GM21723 (cell line): Measurements from ENCODE around the gene NKAIN2.
"Not testable (repeated sequence)": the region's sequence is repeated elsewhere in the genome, so short reads cannot be mapped to it uniquely, and the experiment has no call there.

ENCODE experiments used
- ATAC-seq: cut with Tn5 transposase; IDR thresholded peaks from one replicate; pipeline ENCODE4 v1.9.1; 2021; ENCODE audit warnings: mild to moderate bottlenecking, moderate library complexity; ENCODE audit not compliant: unreplicated experiment

Gene NKAIN2

GRCh38 chr6:123888771-123889513 is 85.3 kb downstream of the NKAIN2 start:
- ATAC-seq: no peak

GRCh38 chr6:123895346-123895745 is 91.7 kb downstream of the NKAIN2 start:
- no peak for ATAC-seq

- ATAC-seq: no peak
Observed at GRCh38 chr6:123895806-123896205, 92.1 kb downstream of the NKAIN2 start.

- ATAC-seq: no peak
Observed at GRCh38 chr6:123896869-123897268, 93.2 kb downstream of the NKAIN2 start.

- no peak for ATAC-seq
Observed at GRCh38 chr6:123897965-123898364, 94.3 kb downstream of the NKAIN2 start.

DNA sequence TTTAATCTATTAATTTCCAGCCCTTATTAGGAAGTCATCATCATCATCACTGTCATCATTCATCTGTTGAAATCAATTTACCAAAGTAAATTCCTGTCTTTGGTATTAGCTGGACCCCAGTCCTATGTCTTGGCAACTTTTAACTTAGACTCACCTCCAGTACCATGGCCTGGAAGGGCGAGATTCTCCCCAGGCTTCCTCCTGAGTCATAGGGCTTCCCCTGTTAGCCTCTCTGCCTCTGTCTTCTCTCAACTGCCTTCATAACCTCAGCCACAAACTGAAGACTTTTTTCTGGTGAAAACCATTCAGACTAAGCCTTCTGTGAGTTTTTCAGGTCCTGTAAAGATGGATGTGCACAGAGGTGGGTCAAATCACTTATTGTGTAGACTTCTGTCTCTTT is 95.0 kb downstream of the NKAIN2 start:
- no peak for ATAC-seq

GRCh38 chr6:123899745-123900144 is 96.1 kb downstream of the NKAIN2 start:
- no peak for ATAC-seq

DNA sequence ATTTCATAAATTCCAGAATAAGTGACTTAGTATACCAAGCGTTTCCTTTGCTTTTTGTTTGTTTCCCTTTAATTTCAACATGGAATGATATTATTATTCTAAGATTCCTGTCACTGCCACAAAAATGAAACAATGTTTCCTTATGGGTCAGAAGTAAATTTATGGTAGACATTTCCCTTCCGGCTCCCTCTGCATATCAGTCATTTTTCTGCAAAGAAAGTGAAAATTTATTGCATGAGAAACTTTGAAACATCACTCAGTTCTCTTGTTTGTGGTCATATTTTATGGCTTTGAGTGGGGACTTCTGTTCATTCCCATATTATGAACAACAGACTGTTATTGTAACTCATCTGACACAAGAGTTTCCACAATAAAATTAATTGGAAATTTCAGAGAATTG is 97.8 kb downstream of the NKAIN2 start:
- no peak for ATAC-seq

- ATAC-seq: no peak
Observed at GRCh38 chr6:123902738-123903313, 99.2 kb downstream of the NKAIN2 start.

GRCh38 chr6:123904228-123904627 is 100.6 kb downstream of the NKAIN2 start:
- no peak for ATAC-seq

DNA sequence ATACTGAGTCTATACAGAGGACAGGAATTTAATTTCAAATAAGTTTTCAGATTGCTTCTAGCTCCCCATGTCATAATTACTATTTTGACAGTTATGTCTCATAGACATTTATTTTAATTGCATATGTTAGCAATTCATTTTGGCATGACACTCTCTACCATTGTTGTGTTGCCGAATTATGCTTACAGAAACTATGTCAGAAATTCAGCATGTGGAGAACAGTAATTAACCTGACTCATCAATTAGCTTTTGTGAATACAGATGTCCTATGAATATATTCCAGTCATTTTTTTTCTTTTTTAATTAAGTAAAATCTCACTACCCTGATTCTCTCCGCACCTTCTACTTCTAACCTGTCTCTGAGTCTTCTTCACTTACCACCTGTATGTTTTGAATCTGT is 105.1 kb downstream of the NKAIN2 start:
- ATAC-seq: no peak

- no peak for ATAC-seq
Observed at GRCh38 chr6:123909989-123910388, 106.3 kb downstream of the NKAIN2 start.

- no peak for ATAC-seq
Observed at GRCh38 chr6:123913863-123914262, 110.2 kb downstream of the NKAIN2 start.

DNA sequence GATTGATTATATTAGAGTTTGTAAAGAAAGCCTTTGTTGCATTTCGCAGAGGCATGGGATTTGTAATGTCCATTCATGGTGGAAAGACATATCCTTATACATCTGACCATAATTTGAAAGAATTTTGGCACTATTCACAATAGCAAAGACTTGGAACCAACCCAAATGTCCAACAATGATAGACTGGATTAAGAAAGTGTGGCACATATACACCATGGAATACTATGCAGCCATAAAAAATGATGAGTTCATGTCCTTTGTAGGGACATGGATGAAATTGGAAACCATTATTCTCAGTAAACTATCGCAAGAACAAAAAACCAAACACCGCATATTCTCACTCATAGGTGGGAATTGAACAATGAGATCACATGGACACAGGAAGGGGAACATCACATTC is 119.7 kb downstream of the NKAIN2 start:
- not testable (repeated sequence) for ATAC-seq

- peak; percentile 87 for ATAC-seq
Observed at GRCh38 chr6:123925350-123925749, 121.7 kb downstream of the NKAIN2 start.

GRCh38 chr6:123925842-123926399 is 122.3 kb downstream of the NKAIN2 start:
- no peak for ATAC-seq

DNA sequence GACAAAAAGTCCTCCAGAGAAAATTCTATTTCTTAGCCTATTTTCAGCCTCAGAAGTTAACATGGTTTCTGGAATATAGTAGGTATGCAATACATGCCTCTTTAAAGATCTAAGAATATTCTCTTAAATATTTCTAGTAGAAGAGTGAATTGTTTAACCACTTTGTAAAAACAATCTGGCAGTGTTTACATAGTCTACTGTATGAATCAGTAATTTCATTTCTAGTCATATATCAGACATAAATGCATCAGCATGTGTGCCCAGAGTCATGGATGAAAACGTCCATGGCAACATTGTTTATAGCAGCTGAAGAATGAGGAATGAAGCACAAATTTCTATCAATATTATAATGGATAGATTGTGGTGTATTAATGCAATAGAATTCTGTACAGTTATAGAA is 124.9 kb downstream of the NKAIN2 start:
- ATAC-seq: no peak

DNA sequence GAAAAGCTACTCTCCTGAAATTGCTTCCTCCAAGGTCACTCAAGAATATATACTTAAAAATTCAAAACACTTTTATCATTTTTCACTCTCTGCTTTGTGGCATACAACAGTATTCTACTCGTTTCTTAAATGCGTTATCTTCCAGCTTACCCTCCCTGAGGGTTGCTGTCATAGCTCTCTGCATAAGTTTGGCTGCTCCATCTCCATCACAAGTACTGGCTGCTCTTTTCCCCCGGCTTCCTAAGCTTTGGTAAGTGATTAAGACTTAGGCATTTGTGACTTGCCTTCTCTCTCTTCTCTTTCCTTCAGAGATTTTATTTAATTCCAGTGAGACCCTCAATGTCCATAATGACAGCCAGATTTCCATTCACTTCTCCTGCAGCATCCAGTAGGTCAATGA is 128.3 kb downstream of the NKAIN2 start:
- no peak for ATAC-seq

- ATAC-seq: no peak
Observed at GRCh38 chr6:123940551-123940950, 136.9 kb downstream of the NKAIN2 start.

- ATAC-seq: no peak
Observed at GRCh38 chr6:123941855-123942254, 138.2 kb downstream of the NKAIN2 start.

- ATAC-seq: no peak
Observed at GRCh38 chr6:123945386-123945785, 141.7 kb downstream of the NKAIN2 start.

GRCh38 chr6:123953920-123954319 is 150.3 kb downstream of the NKAIN2 start:
- ATAC-seq: no peak
